Bronchial epithelial cell (primary cell): ENCODE data around the gene NOC2L. TPM values are rescaled to one million over a fixed set of nuclear protein-coding genes. Genes with fewer than 3 reads are reported as not detected.
A peak's percentile ranks its signal among the peaks of the same experiment; 100 is the strongest.

Experiments
- DNase-seq: peaks from one replicate; pipeline ENCODE4 v3.0.0-alpha.2; 2010; ENCODE audit warnings: low read depth
- FAIRE-seq: peaks from 2 replicates; lab custom pipeline; 2011; peaks lifted over from hg19 to GRCh38; lab: Jason Lieb, UNC
- H3K27me3 ChIP-seq: 2 replicates; pipeline ENCODE4 v1.5.1; 2011; ENCODE audit warnings: low read length; ENCODE audit not compliant: control insufficient read depth, insufficient read depth
- H3K36me3 ChIP-seq: 2 replicates; pipeline ENCODE4 v1.5.1; 2011; ENCODE audit warnings: low read length; ENCODE audit not compliant: control insufficient read depth, insufficient read depth
- H3K4me3 ChIP-seq: 2 replicates; pipeline ENCODE4 v1.5.1; 2011; ENCODE audit warnings: mild to moderate bottlenecking, low read depth, low read length, control low read depth
- total RNA-seq: library from RNA; depleted of rRNA; stranded (reverse); fragments of >200 nt; gene quantifications from 2 replicates; pipeline ENCODE4 v1.2.1, GENCODE V29; 2014
- TF ChIP-seq, protein P1 (sequence below): IDR thresholded peaks from 2 replicates; pipeline ENCODE4 v1.5.1; 2011; ENCODE audit warnings: mild to moderate bottlenecking, moderate library complexity, low read length, control low read depth, inconsistent platforms; ENCODE audit not compliant: insufficient read depth, severe bottlenecking

The NOC2L gene
- total RNA-seq, 1 donor from 2014 or later, result 128 TPM

DNA sequence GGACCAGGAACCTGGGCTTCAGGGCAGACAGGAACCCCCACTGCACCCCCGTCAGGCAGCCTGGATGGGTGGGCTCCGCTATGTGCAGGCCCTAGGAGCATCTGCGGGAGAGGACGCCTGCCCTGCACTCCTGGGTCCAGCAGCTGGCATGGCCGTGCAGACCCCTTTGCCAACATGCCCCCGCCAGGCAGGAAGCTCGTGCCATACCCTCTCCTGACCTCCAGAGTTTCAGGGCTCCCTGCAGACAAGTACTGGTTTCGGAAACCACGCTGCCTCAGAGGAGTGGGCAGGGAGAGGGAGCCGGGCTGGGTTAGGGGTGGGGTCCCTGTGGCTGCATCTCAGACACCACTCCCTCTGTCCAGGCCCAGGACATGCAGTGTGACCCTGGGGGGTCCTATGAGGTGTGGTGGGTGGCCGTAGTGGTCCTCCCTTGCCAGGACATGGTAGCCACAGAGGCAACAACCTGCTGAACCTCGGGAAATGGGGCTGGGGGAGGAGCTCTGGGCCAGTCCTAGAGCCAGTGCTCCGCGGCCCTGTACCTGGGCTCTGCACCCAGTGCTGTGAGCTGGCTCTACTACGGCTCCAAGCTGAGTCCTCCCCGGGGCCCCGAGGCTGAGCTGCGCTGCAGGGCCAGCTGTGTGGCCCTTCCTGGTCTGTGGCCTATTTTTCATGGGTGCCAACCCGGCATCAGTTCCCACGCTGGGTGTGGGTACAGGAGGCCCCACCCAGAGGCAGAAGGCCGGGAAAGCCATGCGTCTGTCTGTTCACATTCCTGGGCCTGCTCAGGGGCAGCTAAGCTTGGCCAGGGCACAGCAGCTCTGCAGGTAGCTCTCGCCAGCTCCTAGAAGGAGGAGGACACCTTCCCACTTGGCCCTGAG is 8.6 kb upstream of the NOC2L start:
- no peaks in the 10 kb centered on the region for H3K27me3 ChIP-seq
- TF ChIP-seq, protein P1, sequence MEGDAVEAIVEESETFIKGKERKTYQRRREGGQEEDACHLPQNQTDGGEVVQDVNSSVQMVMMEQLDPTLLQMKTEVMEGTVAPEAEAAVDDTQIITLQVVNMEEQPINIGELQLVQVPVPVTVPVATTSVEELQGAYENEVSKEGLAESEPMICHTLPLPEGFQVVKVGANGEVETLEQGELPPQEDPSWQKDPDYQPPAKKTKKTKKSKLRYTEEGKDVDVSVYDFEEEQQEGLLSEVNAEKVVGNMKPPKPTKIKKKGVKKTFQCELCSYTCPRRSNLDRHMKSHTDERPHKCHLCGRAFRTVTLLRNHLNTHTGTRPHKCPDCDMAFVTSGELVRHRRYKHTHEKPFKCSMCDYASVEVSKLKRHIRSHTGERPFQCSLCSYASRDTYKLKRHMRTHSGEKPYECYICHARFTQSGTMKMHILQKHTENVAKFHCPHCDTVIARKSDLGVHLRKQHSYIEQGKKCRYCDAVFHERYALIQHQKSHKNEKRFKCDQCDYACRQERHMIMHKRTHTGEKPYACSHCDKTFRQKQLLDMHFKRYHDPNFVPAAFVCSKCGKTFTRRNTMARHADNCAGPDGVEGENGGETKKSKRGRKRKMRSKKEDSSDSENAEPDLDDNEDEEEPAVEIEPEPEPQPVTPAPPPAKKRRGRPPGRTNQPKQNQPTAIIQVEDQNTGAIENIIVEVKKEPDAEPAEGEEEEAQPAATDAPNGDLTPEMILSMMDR, result no peak
- peak; percentile 72 for FAIRE-seq
- no peak for DNase-seq
- peaks cover 12% of the 10 kb centered on the region for H3K36me3 ChIP-seq
- peak overlapping the region; percentile 99 for H3K4me3 ChIP-seq

DNA sequence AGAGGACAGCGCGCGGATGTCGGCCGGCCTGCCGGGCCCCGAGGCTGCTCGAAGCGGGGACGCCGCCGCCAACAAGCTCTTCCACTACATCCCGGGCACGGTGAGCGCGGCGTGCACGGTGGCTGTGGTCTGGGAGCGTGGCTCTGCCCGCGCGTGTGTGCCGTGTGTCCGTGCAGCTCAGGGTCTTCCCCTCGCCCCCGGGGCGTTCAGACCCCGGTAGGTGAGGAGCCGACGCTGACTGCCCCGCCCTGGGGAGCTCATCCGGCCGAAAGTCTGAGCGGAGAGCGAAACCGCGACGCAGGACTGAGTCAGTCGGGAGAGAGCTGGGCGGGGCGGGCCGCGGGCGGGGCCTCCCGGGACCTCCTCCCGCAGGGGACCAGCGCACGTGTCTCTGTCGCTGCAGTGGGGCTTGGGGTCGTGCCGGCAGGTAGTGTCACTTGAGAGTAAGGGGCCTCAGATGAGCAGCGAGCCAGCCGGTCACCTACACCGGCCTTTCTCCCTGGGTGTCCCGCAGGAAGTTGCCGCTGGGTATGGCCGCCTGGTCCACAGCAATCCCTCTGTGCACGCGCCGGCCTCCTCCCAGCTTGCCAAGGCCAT is 7.7 kb upstream of the NOC2L start:
- no peaks in the 10 kb centered on the region for H3K27me3 ChIP-seq
- peaks cover 13% of the 10 kb centered on the region for H3K36me3 ChIP-seq
- H3K4me3 ChIP-seq, result peak overlapping the region; percentile 99
- DNase-seq (peak; percentile 70), FAIRE-seq (no peak)
- TF ChIP-seq, protein P1, result no peak

DNA sequence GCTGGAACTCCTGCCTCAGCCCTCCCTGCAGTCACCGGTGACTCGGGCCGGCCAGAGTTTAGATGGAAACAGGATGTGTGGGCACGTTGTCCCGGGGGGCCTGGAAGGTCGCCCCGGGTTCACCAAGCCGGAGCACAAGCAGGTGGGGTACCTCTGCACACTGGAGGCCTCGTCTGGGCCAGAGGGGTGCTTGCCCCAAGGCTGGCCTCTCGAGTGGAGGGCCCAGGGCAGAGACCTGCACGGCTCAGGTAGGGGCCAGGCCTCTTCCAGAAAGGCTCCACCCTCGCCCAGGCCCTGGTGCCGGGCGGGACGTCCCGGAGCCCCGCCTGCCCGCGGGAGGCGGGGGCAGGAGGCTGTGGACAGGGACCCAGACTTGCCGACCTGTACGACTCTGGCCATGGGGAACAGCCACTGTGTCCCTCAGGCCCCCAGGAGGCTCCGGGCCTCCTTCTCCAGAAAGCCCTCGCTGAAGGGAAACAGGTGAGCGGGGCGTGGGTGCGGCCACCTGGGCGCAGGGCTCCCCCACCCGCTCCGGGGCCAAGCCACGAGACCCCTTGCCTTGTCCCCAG is 7.2 kb upstream of the NOC2L start, which contains the start of gene PLEKHN1:
PLEKHN1 (plus strand) TSS at position 348 of the 569 bp plus-strand sequence; CDS start at position 398, 50 bp downstream.
- DNase-seq (peak; percentile 64), FAIRE-seq (no peak)
- no peaks in the 10 kb centered on the region for H3K27me3 ChIP-seq
- peak within 1 kb of the TSS; percentile 99 for H3K4me3 ChIP-seq
- peaks cover 13% of the 10 kb centered on the region for H3K36me3 ChIP-seq
- TF ChIP-seq, protein P1, result no peak

DNA sequence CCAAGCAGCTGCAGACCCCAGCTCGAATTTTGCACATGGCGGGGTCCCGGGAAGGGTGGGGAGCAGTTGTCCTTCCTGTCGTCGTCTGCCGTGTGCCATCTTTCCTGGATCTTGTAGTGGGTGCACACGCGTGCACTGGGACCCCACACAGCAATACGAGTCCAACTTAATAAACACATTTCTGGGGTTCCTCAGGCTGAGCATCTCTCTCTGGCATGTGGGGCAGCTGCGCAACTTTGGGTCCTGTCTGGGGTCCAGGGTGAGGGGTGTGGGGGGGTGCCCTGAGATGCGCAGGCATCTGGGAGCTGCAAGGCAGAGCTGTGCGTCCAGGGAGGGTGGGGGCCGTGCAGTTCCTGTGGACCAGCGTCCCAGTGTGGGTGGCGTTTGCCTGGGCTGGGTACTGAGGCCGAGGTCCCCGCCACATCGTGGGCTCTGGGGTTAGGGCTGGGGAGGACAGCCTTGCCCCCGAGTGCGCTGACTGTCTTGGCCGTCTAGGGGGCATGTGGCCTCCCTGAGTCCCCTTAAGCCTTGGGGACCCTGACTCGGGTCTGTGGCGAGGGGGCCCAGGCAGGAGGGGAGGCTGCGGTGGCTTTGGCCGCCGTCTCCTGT is 6.6 kb upstream of the NOC2L start:
- Histone ChIP-seq H3K4me3 (peak overlapping the region; percentile 99), H3K27me3 (no peaks in the 10 kb centered on the region), H3K36me3 (peaks cover 12% of the 10 kb centered on the region)
- DNase-seq, result no peak
- TF ChIP-seq, protein P1, result no peak
- no peak for FAIRE-seq

DNA sequence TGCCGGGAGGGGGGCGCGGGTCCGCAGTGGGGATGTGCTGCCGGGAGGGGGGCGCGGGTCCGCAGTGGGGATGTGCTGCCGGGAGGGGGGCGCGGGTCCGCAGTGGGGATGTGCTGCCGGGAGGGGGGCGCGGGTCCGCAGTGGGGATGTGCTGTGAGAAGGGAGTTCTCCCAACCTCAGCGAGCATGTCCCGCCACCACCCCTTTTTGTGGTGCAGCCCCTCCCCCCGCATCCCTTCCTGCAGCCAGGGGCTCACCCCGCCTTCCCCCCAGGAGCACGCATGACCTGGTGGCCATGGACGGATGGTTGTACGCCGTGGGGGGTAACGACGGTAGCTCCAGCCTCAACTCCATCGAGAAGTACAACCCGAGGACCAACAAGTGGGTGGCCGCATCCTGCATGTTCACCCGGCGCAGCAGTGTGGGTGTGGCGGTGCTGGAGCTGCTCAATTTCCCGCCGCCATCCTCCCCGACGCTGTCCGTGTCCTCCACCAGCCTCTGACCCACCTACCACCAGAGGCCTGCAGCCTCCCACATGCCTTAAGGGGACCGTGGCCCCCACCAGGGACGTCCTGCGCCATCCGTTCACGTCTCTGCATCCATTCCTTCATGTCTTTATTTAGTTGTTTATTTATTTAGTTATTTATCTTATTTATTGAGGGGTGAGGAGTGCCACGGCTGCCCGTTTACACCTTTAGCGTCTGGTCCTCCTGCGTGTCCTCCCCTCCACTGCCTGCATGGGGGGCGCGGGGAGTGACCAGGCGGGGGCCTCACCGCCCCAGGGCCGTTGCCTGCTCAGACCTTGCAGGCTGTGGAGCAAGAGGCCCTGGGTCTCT is 5.9 kb upstream of the NOC2L start:
- no peak for DNase-seq
- TF ChIP-seq, protein P1, result no peak
- Histone ChIP-seq H3K4me3 (no peak overlapping the region), H3K27me3 (no peaks in the 10 kb centered on the region), H3K36me3 (peaks cover 10% of the 10 kb centered on the region)
- FAIRE-seq, result no peak
